ENCODE results near the gene TTN.

The TTN gene

GRCh38 chr2:178734518-178734917 is 72.7 kb downstream of the TTN start:
- no peak for DNase-seq (ENCODE audit: low read depth)

- no peak for DNase-seq (ENCODE audit: low read depth)
Measured at GRCh38 chr2:178733975-178734374, 73.2 kb downstream of the TTN start.

GRCh38 chr2:178732913-178733312 is 74.3 kb downstream of the TTN start:
- no peak for DNase-seq (ENCODE audit: low read depth)

DNA sequence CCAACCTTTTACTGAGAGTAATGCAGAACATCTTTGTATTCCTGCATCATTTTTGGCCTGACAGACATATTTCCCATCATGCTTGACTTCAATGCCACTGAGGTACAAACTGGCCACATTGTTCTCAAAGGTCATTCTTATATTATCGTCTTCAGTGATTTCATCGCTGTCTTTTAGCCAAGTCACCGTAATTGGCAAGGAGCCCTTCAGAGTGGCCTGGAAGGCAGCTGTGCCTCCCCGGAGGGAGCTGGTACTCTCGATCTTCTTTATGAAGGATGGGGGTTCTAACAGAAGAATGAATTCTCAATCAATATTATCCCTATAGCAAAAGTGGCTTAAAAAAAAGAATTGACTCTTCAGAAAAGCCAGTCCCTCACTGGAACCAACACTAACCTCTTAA is 75.9 kb downstream of the TTN start:
- no peak for DNase-seq (ENCODE audit: low read depth)

DNA sequence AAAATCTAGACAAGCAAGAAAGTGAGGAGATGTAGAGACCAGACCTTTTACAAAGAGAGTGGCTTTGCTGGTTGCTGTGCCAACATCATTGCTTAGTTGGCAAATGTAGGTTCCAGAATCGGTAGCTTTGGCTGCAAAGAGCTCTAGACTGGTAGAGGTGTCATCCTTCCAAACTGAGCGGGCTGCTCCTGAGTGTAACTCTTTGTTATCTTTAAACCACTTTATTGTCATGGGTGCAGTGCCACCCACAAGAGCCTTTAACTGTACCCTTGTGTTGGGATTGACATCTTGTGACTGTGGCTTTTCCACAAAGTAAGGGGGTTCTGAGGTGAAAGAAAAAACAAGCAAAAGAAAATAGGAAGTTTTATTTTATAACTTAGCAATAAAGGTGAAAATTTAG is 77.2 kb downstream of the TTN start:
- DNase-seq (ENCODE audit: low read depth), result no peak

GRCh38 chr2:178723786-178724346 is 83.4 kb downstream of the TTN start:
- no peak for DNase-seq (ENCODE audit: low read depth)

- no peak for DNase-seq (ENCODE audit: low read depth)
Measured at GRCh38 chr2:178722296-178722695, 84.9 kb downstream of the TTN start.

- no peak for DNase-seq (ENCODE audit: low read depth)
Measured at GRCh38 chr2:178718988-178719387, 88.2 kb downstream of the TTN start.

DNA sequence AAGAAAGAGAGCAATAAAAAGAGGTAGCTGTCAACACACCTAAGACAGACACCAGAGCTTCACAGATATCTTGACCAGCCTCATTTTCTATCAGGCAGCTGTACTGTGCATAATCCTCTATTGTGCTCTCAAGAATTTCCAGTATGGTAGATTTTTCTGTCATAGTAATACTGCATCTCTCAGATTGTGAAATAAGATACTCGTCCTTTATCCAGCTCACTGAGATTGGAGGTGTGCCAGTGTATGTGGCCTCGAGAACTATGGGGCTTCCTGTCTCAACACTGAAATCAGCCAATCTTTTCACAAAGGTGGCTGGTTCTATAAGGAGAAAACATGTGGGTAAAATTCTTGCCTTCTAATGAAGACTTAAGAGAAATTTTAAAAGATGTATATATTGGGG is 88.9 kb downstream of the TTN start:
- DNase-seq (ENCODE audit: low read depth), result no peak

- no peak for DNase-seq (ENCODE audit: low read depth)
Measured at GRCh38 chr2:178716394-178716793, 90.8 kb downstream of the TTN start.

GRCh38 chr2:178715366-178715765 is 91.9 kb downstream of the TTN start:
- DNase-seq (ENCODE audit: low read depth), result no peak

- no peak for DNase-seq (ENCODE audit: low read depth)
Measured at GRCh38 chr2:178707476-178707875, 99.7 kb downstream of the TTN start.

DNA sequence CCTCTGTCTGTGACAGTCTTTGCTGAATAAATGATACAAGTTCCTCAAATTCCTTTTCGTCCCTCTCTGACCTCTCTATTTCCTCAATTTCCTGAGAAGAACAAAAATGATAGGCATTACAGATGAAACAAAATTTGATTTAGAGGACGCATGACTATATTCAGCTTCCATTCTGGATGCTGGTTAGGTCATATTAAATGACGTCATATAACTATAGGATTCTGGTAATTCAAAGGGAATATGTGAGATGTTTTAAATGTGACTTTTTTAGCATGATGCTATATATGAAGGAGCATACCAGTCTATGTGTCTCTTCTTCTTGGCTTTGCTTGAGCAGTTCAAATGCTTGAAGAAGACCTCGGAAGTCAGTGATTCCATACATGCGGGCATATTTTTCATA is 102.3 kb downstream of the TTN start:
- DNase-seq (ENCODE audit: low read depth), result no peak

GRCh38 chr2:178702361-178702760 is 104.9 kb downstream of the TTN start:
- DNase-seq (ENCODE audit: low read depth), result no peak

- DNase-seq (ENCODE audit: low read depth), result peak; percentile 0
Measured at GRCh38 chr2:178700922-178701342, 106.3 kb downstream of the TTN start.

DNA sequence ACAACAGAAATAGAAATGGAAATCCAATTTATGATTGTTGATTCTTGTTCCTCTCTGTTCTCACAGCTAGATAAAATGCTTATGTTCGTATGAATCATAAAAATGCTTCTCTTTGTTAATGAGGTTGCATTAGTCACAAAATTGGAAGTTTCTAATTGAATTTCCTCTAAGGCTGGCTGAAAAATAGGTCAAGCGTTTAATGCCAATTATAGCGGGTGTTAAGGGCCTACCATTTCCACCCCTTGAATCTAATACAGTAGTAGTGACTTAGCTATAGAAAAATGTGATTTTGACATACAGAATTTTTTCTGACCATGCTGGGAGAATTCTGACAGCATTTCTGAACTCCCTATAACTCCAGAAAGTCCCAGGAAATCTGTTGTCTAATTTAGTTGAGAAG is 107.1 kb downstream of the TTN start:
- no peak for DNase-seq (ENCODE audit: low read depth)

DNA sequence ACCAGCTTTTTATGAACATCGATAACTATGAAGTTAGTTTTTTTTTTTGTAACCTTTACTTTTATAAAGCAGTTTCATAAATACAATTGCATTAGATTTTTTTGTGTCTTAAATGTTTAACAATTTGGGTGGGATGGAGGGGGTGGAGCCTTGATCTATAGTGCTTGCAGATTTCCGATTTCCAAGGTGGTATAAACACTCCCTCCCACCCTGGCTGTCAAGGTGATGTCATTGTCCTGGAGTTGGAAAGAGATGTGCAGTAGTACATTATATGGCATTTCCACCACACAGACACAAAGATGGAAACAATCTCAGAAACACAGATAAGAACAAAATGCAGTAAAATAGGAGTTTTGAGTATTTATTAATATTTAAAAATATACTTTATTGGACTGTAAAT is 114.4 kb downstream of the TTN start:
- DNase-seq (ENCODE audit: low read depth), result no peak

DNA sequence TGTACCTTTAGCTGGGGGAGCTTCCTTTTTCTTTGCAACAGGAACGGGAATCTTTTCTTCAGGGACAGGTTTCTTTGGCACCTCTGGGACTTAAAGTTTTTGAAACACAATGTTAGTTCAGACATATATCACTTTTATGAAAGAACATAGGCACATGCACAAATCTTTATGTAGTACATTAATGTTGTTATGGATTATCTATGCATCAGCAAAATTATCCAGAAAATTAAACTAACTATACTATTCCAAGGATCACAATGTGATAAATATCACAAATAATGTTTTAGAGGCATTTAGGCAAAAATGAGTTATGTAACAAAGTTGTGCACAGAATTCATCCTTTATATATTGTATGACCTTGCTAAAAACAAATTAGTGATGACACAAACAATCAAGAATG is 117.4 kb downstream of the TTN start:
- no peak for DNase-seq (ENCODE audit: low read depth)

GRCh38 chr2:178683877-178684276 is 123.3 kb downstream of the TTN start:
- no peak for DNase-seq (ENCODE audit: low read depth)

DNA sequence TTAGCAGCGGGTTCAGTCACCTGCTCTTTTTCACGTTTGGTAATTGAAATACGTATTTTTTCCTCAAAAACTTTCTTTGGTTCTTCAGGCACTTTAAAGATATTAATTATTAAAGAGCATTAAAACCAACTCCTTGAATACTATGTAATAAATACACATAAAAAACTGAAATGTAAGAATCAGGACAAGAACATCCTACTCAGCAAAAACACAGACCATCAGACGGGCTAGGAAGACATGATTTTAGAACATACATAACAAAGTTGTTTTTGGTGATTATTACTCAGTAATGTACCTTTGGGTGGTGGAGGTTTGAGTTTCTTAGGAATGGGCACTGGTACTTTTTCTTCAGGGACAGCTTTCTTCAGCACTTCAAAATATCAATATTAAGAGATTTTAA is 126.1 kb downstream of the TTN start:
- no peak for DNase-seq (ENCODE audit: low read depth)

DNA sequence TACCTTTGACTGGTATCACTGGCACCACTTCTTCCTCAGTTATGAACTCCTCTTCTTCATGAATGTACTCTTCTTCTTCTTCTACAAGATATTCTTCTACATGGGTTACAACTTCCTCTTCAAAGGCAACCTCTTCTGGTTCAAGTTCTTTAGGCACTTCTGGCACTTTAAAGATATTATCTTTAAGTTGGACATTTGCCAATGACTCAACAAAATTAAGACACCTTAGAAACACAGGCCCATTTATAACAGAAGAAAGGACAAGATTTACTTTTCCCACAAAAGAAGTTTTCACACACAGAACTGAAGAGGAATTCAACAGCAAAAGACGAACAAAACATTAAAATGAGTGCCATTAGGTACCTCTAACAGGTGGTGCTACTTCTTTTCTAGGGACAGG is 127.3 kb downstream of the TTN start:
- DNase-seq (ENCODE audit: low read depth), result no peak

DNA sequence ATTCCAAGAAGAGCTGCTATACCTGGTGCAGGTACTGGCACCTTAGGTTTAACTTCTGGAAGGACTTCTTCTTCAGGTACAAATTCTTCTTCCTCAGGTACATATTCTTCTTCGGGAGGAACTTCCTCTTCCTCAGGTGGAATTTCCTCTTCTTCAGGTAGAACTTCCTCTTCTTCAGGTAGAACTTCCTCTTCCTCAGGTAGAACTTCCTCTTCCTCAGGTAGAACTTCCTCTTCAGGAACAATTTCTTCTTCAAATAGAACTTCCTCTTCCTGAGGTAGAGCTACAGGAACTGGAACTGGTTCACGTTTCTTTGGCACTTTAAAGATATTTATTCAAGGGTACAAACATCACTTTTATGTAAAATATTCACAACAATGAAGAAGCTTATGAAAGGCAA is 129.6 kb downstream of the TTN start:
- no peak for DNase-seq (ENCODE audit: low read depth)

DNA sequence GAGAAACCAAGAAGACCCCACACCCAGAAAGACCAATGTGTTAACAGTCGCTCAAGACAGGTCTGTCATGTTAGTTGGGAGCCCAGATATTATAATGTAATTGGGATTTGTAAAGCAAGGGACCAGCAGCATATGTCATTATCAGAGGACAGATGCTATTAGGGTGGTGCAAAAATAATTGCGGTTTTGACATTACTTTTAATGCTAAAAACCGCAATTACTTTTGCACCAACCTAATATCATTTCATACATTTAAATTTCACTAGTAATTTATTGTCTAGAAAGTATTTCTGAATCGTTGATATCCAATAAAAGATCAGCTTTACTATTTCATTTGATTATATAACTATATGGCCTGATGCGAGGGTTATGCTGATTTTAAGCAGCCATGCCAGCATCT is 131.2 kb downstream of the TTN start:
- no peak for DNase-seq (ENCODE audit: low read depth)

GRCh38 chr2:178674122-178674521 is 133.1 kb downstream of the TTN start:
- no peak for DNase-seq (ENCODE audit: low read depth)

DNA sequence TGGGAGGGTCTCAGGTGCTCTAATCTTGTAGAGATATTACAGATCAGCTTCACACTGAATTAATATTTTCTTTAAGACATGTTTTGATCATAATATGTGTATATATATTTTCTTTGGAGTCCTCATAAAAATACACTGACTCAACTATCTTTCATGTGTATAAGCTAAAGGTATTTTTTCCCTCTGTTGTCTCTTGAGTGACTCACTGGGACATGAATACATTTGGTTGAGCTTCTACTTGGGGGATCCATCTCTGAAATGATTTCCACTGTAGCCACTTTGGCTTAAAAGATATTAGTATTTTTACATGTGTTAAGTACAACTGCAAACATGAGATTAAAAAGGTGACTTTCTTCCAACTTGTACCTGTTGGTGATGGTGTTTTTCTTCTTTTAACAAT is 140.8 kb downstream of the TTN start:
- no peak for DNase-seq (ENCODE audit: low read depth)
